Muscle layer of duodenum (tissue), 2 donors: ENCODE results near the gene TGM1.
"Not testable (repeated sequence)": the region's sequence is repeated elsewhere in the genome, so short reads cannot be mapped to it uniquely, and the experiment has no call there.

Experiments used
- H3K27ac ChIP-seq: one replicate; pipeline ENCODE4 v1.7.0; 2013; ENCODE audit warnings: mild to moderate bottlenecking, low read length
- H3K27me3 ChIP-seq: one replicate; pipeline ENCODE4 v1.7.0; 2013; ENCODE audit warnings: low read depth, mild to moderate bottlenecking, control low read depth, low read length
- H3K36me3 ChIP-seq, 2 donors: one replicate each; pipeline ENCODE4 v1.7.0; 2013; ENCODE audit warnings: low read length in 2 of 2, control low read depth in 1 of 2, mild to moderate bottlenecking in 1 of 2; ENCODE audit not compliant: insufficient read depth in 2 of 2, control insufficient read depth in 1 of 2
- H3K4me1 ChIP-seq, 2 donors: one replicate each; pipeline ENCODE4 v1.7.0; 2013; ENCODE audit warnings: low read length in 2 of 2, mild to moderate bottlenecking in 2 of 2, control low read depth in 1 of 2, moderate library complexity in 1 of 2; ENCODE audit not compliant: insufficient read depth in 2 of 2, control insufficient read depth in 1 of 2
- H3K4me3 ChIP-seq, 2 donors: one replicate each; pipeline ENCODE4 v1.7.0; 2013; ENCODE audit warnings: low read length in 2 of 2, low read depth in 1 of 2, mild to moderate bottlenecking in 1 of 2
- H3K9me3 ChIP-seq, 2 donors: one replicate each; pipeline ENCODE4 v1.7.0; 2013; ENCODE audit warnings: low read length in 2 of 2, control low read depth in 1 of 2, mild to moderate bottlenecking in 1 of 2; ENCODE audit not compliant: control insufficient read depth in 1 of 2
- donor health status: healthy.

Gene TGM1

GRCh38 chr14:24224618-24225071 is 38.3 kb downstream of the TGM1 start:
- Histone ChIP-seq H3K9me3 (no peaks in the 10 kb centered on the region), H3K36me3 (no peaks in the 10 kb centered on the region), H3K4me3 (no peak overlapping the region), H3K27ac (no peak overlapping the region), H3K27me3 (no peaks in the 10 kb centered on the region), H3K4me1 (no peaks in the 10 kb centered on the region)

- H3K27ac ChIP-seq, H3K27me3 ChIP-seq, H3K4me3 ChIP-seq, H3K9me3 ChIP-seq, H3K4me1 ChIP-seq, H3K36me3 ChIP-seq: not testable (repeated sequence)
Measured at GRCh38 chr14:24222987-24223386, 40.0 kb downstream of the TGM1 start.

GRCh38 chr14:24219521-24219920 is 43.5 kb downstream of the TGM1 start:
- H3K36me3 ChIP-seq = peaks cover 3 to 4% of the 10 kb centered on the region in 2 donors
- no peaks in the 10 kb centered on the region for H3K27me3 ChIP-seq
- peaks cover 0 to 6% of the 10 kb centered on the region in 2 donors for H3K4me1 ChIP-seq
- no peak overlapping the region for H3K4me3 ChIP-seq
- no peak overlapping the region for H3K27ac ChIP-seq
- H3K9me3 ChIP-seq = no peaks in the 10 kb centered on the region

- H3K36me3 ChIP-seq = peaks cover 3 to 4% of the 10 kb centered on the region in 2 donors
- H3K27ac ChIP-seq = no peak overlapping the region
- H3K27me3 ChIP-seq = no peaks in the 10 kb centered on the region
- no peaks in the 10 kb centered on the region for H3K9me3 ChIP-seq
- peaks cover under 1 to 11% of the 10 kb centered on the region in 2 donors for H3K4me1 ChIP-seq
- H3K4me3 ChIP-seq = no peak overlapping the region
Measured at GRCh38 chr14:24219080-24219479, 43.9 kb downstream of the TGM1 start.

GRCh38 chr14:24216876-24217275 is 46.1 kb downstream of the TGM1 start:
- H3K4me1 ChIP-seq = peaks cover 7 to 19% of the 10 kb centered on the region in 2 donors
- H3K27me3 ChIP-seq, H3K4me3 ChIP-seq, H3K9me3 ChIP-seq, H3K27ac ChIP-seq, H3K36me3 ChIP-seq: not testable (repeated sequence)

GRCh38 chr14:24216345-24216699 is 46.7 kb downstream of the TGM1 start:
- Histone ChIP-seq H3K4me3 (peak overlapping the region in 1 of 2 donors; percentile 94), H3K27ac (no peak overlapping the region), H3K27me3 (no peaks in the 10 kb centered on the region)

GRCh38 chr14:24215495-24216344 is 47.3 kb downstream of the TGM1 start, which contains the start of gene MDP1:
Gene MDP1 (minus strand): TSS chr14:24216066. CDS start chr14:24215955, 111 bp downstream.
- Histone ChIP-seq H3K9me3 (no peaks in the 10 kb centered on the region), H3K27me3 (no peaks in the 10 kb centered on the region), H3K4me1 (peaks cover 7 to 26% of the 10 kb centered on the region in 2 donors), H3K36me3 (peaks cover 8 to 10% of the 10 kb centered on the region in 2 donors), H3K27ac (peak within 1 kb of the TSS; percentile 97), H3K4me3 (peak within 1 kb of the TSS; percentile 77 to 94)

More at GRCh38 chr14:24216345-24216699, 46.7 kb downstream of the TGM1 start:
- Histone ChIP-seq H3K36me3 (peaks cover 7 to 8% of the 10 kb centered on the region in 2 donors), H3K9me3 (no peaks in the 10 kb centered on the region), H3K4me1 (peaks cover 7 to 24% of the 10 kb centered on the region in 2 donors)

- no peaks in the 10 kb centered on the region for H3K9me3 ChIP-seq
- peaks cover 23 to 27% of the 10 kb centered on the region in 2 donors for H3K36me3 ChIP-seq
- peak overlapping the region; percentile 69 to 71 for H3K4me3 ChIP-seq
- H3K4me1 ChIP-seq = peaks cover 7 to 26% of the 10 kb centered on the region in 2 donors
- H3K27me3 ChIP-seq = no peaks in the 10 kb centered on the region
- peak overlapping the region; percentile 97 for H3K27ac ChIP-seq
Measured at GRCh38 chr14:24213866-24214662, 48.9 kb downstream of the TGM1 start.

GRCh38 chr14:24212924-24213865 is 49.8 kb downstream of the TGM1 start, which contains the start of gene CHMP4A:
Gene CHMP4A (minus strand): TSS chr14:24213488. CDS start chr14:24213439, 49 bp downstream.
- Histone ChIP-seq H3K9me3 (no peaks in the 10 kb centered on the region), H3K4me3 (peak within 1 kb of the TSS; percentile 69 to 71), H3K36me3 (peaks cover 26 to 31% of the 10 kb centered on the region in 2 donors), H3K27ac (peak within 1 kb of the TSS; percentile 97), H3K4me1 (peaks cover 7 to 26% of the 10 kb centered on the region in 2 donors), H3K27me3 (no peaks in the 10 kb centered on the region)

- Histone ChIP-seq H3K4me1 (peaks cover 11 to 26% of the 10 kb centered on the region in 2 donors), H3K9me3 (no peaks in the 10 kb centered on the region), H3K4me3 (no peak overlapping the region), H3K27me3 (no peaks in the 10 kb centered on the region), H3K27ac (no peak overlapping the region), H3K36me3 (peaks cover 40 to 42% of the 10 kb centered on the region in 2 donors)
Measured at GRCh38 chr14:24211311-24211710, 51.7 kb downstream of the TGM1 start.
